Activated naive CD8-positive, alpha-beta T cell treated with anti-CD3 and anti-CD28 coated beads for 36 hours (primary cell): ENCODE data around the gene VASP. TPM values are rescaled to one million over a fixed set of nuclear protein-coding genes. Genes with fewer than 3 reads are reported as not detected.

Experiments used
- DNase-seq: peaks from one replicate; pipeline ENCODE4 v3.0.0; 2021
- H3K27ac Mint-ChIP-seq: one replicate; pipeline ENCODE4 v1.8.0; 2022; ENCODE audit warnings: mild to moderate bottlenecking, moderate library complexity, mixed read lengths
- H3K27me3 Mint-ChIP-seq: one replicate; pipeline ENCODE4 v1.8.0; 2022; ENCODE audit warnings: mild to moderate bottlenecking, mixed read lengths
- H3K36me3 Mint-ChIP-seq: one replicate; pipeline ENCODE4 v1.8.0; 2021; ENCODE audit warnings: mild to moderate bottlenecking, mixed read lengths
- H3K4me1 Mint-ChIP-seq: one replicate; pipeline ENCODE4 v1.8.0; 2021; ENCODE audit warnings: mixed read lengths
- H3K4me3 Mint-ChIP-seq: one replicate; pipeline ENCODE4 v1.8.0; 2022; ENCODE audit warnings: mild to moderate bottlenecking, moderate library complexity, mixed read lengths
- H3K9me3 Mint-ChIP-seq: one replicate; pipeline ENCODE4 v1.8.0; 2022; ENCODE audit warnings: mixed read lengths
- total RNA-seq, 2 experiments: library from RNA; stranded (reverse); gene quantifications; one replicate each; pipeline ENCODE4 v1.2.3, GENCODE V29; 2021

VASP gene
- total RNA-seq, 2 experiments from 2014 or later = 133 to 134 TPM

- Mint-ChIP-seq H3K27me3 (peaks cover 9% of the 10 kb centered on the region), H3K27ac (no peak overlapping the region), H3K4me1 (peaks cover 34% of the 10 kb centered on the region), H3K9me3 (no peaks in the 10 kb centered on the region), H3K4me3 (peak overlapping the region; percentile 89), H3K36me3 (peaks cover 12% of the 10 kb centered on the region)
- no peak for DNase-seq
These were observed 36.6 kb upstream of the VASP start for GRCh38 chr19:45470762-45471081.

- Mint-ChIP-seq H3K4me3 (no peak overlapping the region), H3K4me1 (peaks cover 35% of the 10 kb centered on the region), H3K36me3 (peaks cover 12% of the 10 kb centered on the region), H3K27me3 (peaks cover 9% of the 10 kb centered on the region), H3K9me3 (no peaks in the 10 kb centered on the region), H3K27ac (no peak overlapping the region)
- no peak for DNase-seq
These were observed 36.0 kb upstream of the VASP start for GRCh38 chr19:45471111-45471930.

GRCh38 chr19:45471931-45472562 lies 35.2 kb upstream of the VASP start:
- no peak overlapping the region for H3K27ac Mint-ChIP-seq
- no peak for DNase-seq

GRCh38 chr19:45472563-45473366 lies 34.5 kb upstream of the VASP start:
- Mint-ChIP-seq H3K27me3 (peaks cover 9% of the 10 kb centered on the region), H3K36me3 (peaks cover 12% of the 10 kb centered on the region), H3K4me1 (peaks cover 40% of the 10 kb centered on the region), H3K9me3 (no peaks in the 10 kb centered on the region), H3K27ac (no peak overlapping the region), H3K4me3 (no peak overlapping the region)
- DNase-seq = peak; percentile 33

More at GRCh38 chr19:45471931-45472562, 35.2 kb upstream of the VASP start:
- Mint-ChIP-seq H3K36me3 (peaks cover 12% of the 10 kb centered on the region), H3K4me3 (no peak overlapping the region), H3K27me3 (peaks cover 9% of the 10 kb centered on the region), H3K4me1 (peaks cover 38% of the 10 kb centered on the region), H3K9me3 (no peaks in the 10 kb centered on the region)

GRCh38 chr19:45473367-45473681 lies 34.0 kb upstream of the VASP start:
- H3K9me3 Mint-ChIP-seq = no peaks in the 10 kb centered on the region
- H3K27ac Mint-ChIP-seq = no peak overlapping the region
- H3K36me3 Mint-ChIP-seq = peaks cover 12% of the 10 kb centered on the region
- H3K4me3 Mint-ChIP-seq = no peak overlapping the region
- no peak for DNase-seq
- peaks cover 40% of the 10 kb centered on the region for H3K4me1 Mint-ChIP-seq
- H3K27me3 Mint-ChIP-seq = peaks cover 9% of the 10 kb centered on the region

- peaks cover 9% of the 10 kb centered on the region for H3K27me3 Mint-ChIP-seq
- no peak overlapping the region for H3K27ac Mint-ChIP-seq
- peaks cover 44% of the 10 kb centered on the region for H3K4me1 Mint-ChIP-seq
- no peaks in the 10 kb centered on the region for H3K9me3 Mint-ChIP-seq
- no peak overlapping the region for H3K4me3 Mint-ChIP-seq
- H3K36me3 Mint-ChIP-seq = peaks cover 12% of the 10 kb centered on the region
- no peak for DNase-seq
These were observed 33.3 kb upstream of the VASP start for GRCh38 chr19:45473682-45474605.

GRCh38 chr19:45474606-45475521 lies 32.4 kb upstream of the VASP start:
- Mint-ChIP-seq H3K27ac (no peak overlapping the region), H3K4me3 (no peak overlapping the region), H3K9me3 (no peaks in the 10 kb centered on the region), H3K27me3 (peaks cover 9% of the 10 kb centered on the region), H3K36me3 (peaks cover 12% of the 10 kb centered on the region), H3K4me1 (peaks cover 43% of the 10 kb centered on the region)
- no peak for DNase-seq

GRCh38 chr19:45475537-45476291 lies 31.6 kb upstream of the VASP start:
- peaks cover 34% of the 10 kb centered on the region for H3K4me1 Mint-ChIP-seq
- H3K27me3 Mint-ChIP-seq = peaks cover 9% of the 10 kb centered on the region
- no peak overlapping the region for H3K27ac Mint-ChIP-seq
- no peak overlapping the region for H3K4me3 Mint-ChIP-seq
- H3K9me3 Mint-ChIP-seq = no peaks in the 10 kb centered on the region
- DNase-seq = no peak
- peaks cover 12% of the 10 kb centered on the region for H3K36me3 Mint-ChIP-seq

GRCh38 chr19:45476304-45476703 lies 31.0 kb upstream of the VASP start:
- Mint-ChIP-seq H3K9me3 (no peaks in the 10 kb centered on the region), H3K36me3 (peaks cover 12% of the 10 kb centered on the region), H3K4me1 (peaks cover 31% of the 10 kb centered on the region), H3K27ac (no peak overlapping the region), H3K4me3 (no peak overlapping the region), H3K27me3 (peaks cover 9% of the 10 kb centered on the region)
- DNase-seq = no peak

- no peak overlapping the region for H3K27ac Mint-ChIP-seq
- no peaks in the 10 kb centered on the region for H3K9me3 Mint-ChIP-seq
- no peak for DNase-seq
- H3K36me3 Mint-ChIP-seq = peaks cover 4% of the 10 kb centered on the region
- peaks cover 28% of the 10 kb centered on the region for H3K4me1 Mint-ChIP-seq
- peak overlapping the region; percentile 58 for H3K4me3 Mint-ChIP-seq
- H3K27me3 Mint-ChIP-seq = peaks cover 7% of the 10 kb centered on the region
These were observed 30.1 kb upstream of the VASP start for GRCh38 chr19:45477186-45477585.

- peaks cover 25% of the 10 kb centered on the region for H3K4me1 Mint-ChIP-seq
- peaks cover 2% of the 10 kb centered on the region for H3K27me3 Mint-ChIP-seq
- DNase-seq = peak; percentile 41
- no peaks in the 10 kb centered on the region for H3K9me3 Mint-ChIP-seq
- peak overlapping the region; percentile 95 for H3K27ac Mint-ChIP-seq
- peak overlapping the region; percentile 29 for H3K4me3 Mint-ChIP-seq
- peaks cover under 1% of the 10 kb centered on the region for H3K36me3 Mint-ChIP-seq
These were observed 29.4 kb upstream of the VASP start for GRCh38 chr19:45477713-45478453.

GRCh38 chr19:45478454-45479238 lies 28.6 kb upstream of the VASP start:
- no peaks in the 10 kb centered on the region for H3K27me3 Mint-ChIP-seq
- H3K36me3 Mint-ChIP-seq = no peaks in the 10 kb centered on the region
- peaks cover 25% of the 10 kb centered on the region for H3K4me1 Mint-ChIP-seq
- DNase-seq = peak; percentile 90
- peak overlapping the region; percentile 29 for H3K4me3 Mint-ChIP-seq
- H3K9me3 Mint-ChIP-seq = no peaks in the 10 kb centered on the region
- H3K27ac Mint-ChIP-seq = peak overlapping the region; percentile 95
